OCI-LY3 (cell line): ENCODE measurements around the gene SERINC3.

Experiments
- CTCF ChIP-seq: fragments of 200-600, 300-600 bp; sonication (generic); IDR thresholded peaks from 2 replicates; pipeline ENCODE4 v1.5.1; 2014; ENCODE audit warnings: antibody characterized with exemption, low read length, low read depth
- EZH2phosphoT487 ChIP-seq: fragments of 200-600 bp; shearing (Covaris generic); IDR thresholded peaks from 2 replicates; pipeline ENCODE4 v1.6.1; 2018; ENCODE audit warnings: antibody characterized with exemption, mixed run types, low read depth

GRCh38 chr20:44475372-44475693 is 46.5 kb downstream of the SERINC3 start:
- TF ChIP-seq CTCF (no peak), EZH2phosphoT487 (no peak)
